Measurements from ENCODE around the gene ADCY2. TPM values are rescaled to one million over a fixed set of nuclear protein-coding genes. Genes with fewer than 3 reads are reported as not detected.

ADCY2 gene
- total RNA-seq, 1 donor from 2014 or later, result 2.4 TPM

DNA sequence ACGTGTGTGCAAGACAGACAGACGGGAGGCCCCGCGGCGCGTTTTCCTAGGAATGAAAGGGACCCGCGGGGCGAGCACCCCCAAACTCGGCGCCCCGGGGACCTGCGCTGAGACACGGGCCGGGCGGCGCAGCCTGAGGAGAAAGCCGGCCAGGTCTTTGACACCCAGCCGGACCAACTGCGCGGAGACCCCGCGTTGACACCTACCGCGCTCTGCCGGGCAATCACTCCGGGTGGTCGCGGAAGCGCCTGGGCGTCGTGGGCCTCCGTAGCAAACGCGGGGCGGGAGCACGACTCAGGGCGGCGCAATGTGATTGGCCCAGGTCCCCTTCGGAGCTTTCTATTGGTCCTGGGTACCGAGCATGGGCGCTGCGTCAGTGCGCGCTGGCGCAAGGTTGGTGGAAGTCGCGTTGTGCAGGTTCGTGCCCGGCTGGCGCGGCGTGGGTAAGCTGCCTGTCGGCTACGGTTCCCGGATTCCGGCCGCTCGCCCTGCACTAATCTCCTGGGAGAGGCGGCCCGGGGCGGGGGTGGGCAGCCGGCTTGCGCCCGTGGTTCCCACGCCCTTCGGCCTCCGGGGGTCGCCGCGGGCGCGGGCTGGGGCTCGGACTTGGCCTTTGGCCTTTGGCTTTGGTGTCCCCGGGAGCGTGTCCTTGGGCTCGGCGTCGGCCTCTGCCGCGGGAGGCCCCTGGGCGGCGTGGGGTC, 473.0 kb downstream of the ADCY2 start, which contains the start of the genes FASTKD3 and MTRR:
FASTKD3 (minus strand) TSS at position 259 of the 701 bp plus-strand sequence. CDS start 948 bp downstream, outside the sequence.
MTRR (plus strand) TSS at position 376 of the 701 bp plus-strand sequence. CDS start 1,647 bp downstream, outside the sequence.
- DNase-seq (ENCODE audit: low spot score), result peak; percentile 94

GRCh38 chr5:7869474-7870136, 473.7 kb downstream of the ADCY2 start:
- no peak for DNase-seq (ENCODE audit: low spot score)

DNA sequence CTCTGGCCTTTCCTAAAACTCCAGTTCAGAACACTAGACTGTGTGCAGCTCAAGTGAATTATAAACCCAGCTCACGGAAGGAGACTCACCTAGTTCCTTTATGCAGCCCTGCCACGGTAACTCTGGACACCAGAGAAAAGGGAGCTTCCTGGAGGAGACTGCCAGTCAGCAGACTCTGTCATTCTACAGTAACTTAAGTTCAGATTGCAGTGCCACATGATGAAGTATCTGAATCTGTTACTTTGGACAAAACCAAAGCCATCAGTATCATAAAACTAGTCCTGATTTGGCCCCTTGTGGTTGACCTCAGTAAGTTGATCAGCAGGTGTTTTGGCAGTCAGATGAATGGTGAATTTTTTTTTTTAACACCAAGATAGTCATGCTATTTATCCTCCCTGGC, 475.7 kb downstream of the ADCY2 start:
- no peak for DNase-seq (ENCODE audit: low spot score)

DNA sequence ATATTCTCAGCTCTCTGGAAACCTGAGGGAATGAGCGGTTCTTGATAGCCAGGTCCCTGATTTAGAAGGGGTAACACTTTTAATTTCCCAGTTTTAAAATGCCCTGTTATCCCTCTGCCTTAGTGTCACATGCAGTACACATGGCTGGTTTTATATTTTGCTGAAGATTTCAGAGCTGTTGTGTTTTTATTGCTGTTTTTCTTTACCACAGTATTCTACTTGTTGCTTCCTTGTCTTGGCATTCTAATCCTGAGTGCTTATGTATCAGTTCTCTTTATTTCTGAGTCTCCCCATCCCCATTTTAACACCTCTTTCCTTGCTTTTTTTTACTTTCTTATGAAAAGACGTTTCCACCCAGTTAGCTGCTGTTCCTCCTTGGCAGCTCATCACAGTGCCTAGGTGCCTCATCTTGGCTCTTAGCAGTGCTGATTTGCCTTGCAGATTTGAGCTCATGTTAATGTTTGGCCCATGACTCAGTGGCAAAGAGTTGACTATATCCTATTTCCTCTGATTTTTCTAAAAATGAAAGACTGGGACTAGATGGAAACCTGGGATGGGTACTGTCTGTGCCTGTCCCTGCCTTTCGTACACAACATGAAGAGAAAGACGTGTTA, 476.7 kb downstream of the ADCY2 start:
- DNase-seq (ENCODE audit: low spot score), result no peak

DNA sequence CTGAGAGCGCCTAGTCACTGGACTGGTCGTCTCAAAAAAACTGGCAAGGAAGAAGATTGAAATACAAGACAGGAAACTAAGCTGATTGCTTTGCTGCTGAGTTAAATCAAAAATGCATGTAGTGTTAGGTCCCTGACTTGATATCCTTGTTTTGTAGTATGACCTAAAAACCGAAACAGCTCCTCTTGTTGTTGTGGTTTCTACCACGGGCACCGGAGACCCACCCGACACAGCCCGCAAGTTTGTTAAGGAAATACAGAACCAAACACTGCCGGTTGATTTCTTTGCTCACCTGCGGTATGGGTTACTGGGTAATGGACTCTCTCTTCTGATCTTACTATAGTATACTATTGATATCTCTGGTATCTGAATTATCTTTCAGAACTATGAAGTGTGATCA, 477.3 kb downstream of the ADCY2 start:
- no peak for DNase-seq (ENCODE audit: low spot score)

DNA sequence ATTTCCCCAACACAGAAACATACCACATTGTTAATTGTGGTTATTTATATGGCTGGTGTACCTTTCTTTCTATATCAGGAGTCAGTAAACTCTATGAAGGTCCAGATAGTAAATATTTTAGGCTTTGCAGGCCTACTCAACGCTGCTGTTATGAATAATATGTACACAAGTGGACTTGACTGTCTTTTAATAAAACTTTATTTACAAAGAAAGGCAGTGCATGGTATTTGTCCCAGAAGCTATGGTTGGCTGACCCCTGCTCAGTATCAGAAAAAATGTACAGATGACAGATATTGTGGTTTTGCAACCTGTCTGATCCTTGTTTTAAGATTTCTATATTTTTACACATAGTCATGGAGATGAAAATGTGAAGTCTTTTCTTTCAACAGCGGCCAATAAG, 478.7 kb downstream of the ADCY2 start:
- DNase-seq (ENCODE audit: low spot score), result no peak

DNA sequence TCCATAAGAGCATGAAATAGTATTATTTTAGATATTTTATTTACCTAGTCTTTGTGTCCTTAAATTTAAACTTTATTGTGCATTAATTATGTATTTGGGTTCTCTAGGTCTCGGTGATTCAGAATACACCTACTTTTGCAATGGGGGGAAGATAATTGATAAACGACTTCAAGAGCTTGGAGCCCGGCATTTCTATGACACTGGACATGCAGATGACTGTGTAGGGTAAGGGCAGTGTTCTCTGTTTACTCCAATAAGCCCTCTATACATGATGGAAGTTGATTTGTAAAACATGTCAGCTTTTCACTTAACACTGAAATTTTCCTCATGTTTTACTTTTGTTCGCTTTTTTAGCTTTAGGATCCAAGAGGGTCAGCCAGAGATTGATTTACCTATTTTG, 479.2 kb downstream of the ADCY2 start:
- no peak for DNase-seq (ENCODE audit: low spot score)

- no peak for DNase-seq (ENCODE audit: low spot score)
Observed at GRCh38 chr5:7876867-7877266, 480.9 kb downstream of the ADCY2 start.

DNA sequence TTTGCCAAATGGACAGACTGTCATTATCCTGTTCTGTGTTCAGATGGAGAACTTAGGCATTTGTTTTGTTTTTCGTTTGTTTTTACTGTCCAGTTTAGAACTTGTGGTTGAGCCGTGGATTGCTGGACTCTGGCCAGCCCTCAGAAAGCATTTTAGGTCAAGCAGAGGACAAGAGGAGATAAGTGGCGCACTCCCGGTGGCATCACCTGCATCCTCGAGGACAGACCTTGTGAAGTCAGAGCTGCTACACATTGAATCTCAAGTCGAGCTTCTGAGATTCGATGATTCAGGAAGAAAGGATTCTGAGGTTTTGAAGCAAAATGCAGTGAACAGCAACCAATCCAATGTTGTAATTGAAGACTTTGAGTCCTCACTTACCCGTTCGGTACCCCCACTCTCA, 481.9 kb downstream of the ADCY2 start:
- no peak for DNase-seq (ENCODE audit: low spot score)

GRCh38 chr5:7878381-7878873, 482.5 kb downstream of the ADCY2 start:
- no peak for DNase-seq (ENCODE audit: low spot score)
